ENCODE results near the gene TEX14. TPM values are rescaled to one million over a fixed set of nuclear protein-coding genes. Genes with fewer than 3 reads are reported as not detected.
A peak's percentile ranks its signal among the peaks of the same experiment; 100 is the strongest.
"Not testable (repeated sequence)": the region's sequence is repeated elsewhere in the genome, so short reads cannot be mapped to it uniquely, and the experiment has no call there.

Gene TEX14
- total RNA-seq, 1 experiment from 2014 or later, result 2.5 TPM

DNA sequence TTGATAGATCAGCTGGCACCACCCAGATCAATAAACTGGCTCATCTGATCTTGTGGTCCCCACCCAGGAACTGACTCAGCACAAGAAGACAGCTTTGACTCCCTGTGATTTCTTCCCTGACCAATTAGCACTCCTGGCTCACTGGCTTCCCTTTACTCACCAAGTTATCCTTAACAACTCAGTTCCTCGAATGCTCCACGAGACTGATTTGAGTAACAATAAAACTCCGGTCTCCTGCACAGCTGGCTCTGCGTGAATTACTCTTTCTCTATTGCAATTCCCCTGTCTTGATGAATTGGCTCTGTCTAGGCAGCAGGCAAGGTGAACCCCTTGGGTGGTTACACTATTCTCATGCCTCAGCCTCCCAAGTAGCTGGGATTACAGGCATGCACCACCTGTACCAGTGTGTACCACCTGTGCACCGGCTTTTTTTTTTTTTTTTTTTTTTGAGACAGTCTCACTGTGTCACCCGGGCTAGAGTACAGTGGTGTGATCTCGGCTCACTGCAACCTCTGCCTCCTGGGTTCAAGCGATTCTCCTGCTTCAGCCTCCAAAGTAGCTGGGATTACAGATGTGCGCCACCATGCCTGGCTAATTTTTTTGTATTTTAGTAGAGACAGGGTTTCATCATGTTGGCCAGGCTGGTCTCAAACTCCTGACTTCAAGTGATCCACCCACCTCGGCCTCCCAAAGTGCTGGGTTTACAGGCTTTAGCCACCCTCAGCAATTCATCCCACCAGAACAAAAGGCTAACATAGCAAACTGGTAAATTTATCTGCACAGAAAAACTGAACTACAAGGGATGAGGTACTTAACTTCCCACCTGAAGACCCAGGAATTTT lies 33.7 kb downstream of the TEX14 start:
- DNase-seq (ENCODE audit: low read depth), result not testable (repeated sequence)

DNA sequence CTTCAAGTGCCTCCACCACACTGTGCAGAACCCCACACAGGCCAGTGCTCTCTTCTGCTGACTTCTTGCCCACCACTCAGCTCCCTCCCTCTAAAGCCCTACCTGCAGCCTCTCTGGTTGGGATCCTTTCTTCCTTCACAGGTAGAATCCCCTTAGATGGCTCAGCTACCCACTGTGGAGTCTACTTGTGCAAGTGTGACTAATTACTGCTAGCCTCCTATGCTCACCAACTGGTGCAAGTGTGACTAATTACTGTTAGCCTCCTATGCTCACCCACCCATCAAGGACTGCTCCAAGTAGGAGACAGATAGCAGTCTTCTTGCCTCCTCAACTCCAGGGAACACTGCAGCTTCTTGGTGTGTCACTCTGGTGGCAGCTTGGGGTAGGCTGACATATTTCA lies 43.6 kb downstream of the TEX14 start:
- DNase-seq (ENCODE audit: low read depth), result no peak

GRCh38 chr17:58643147-58643546 lies 48.7 kb downstream of the TEX14 start:
- peak; percentile 85 for DNase-seq (ENCODE audit: low read depth)

DNA sequence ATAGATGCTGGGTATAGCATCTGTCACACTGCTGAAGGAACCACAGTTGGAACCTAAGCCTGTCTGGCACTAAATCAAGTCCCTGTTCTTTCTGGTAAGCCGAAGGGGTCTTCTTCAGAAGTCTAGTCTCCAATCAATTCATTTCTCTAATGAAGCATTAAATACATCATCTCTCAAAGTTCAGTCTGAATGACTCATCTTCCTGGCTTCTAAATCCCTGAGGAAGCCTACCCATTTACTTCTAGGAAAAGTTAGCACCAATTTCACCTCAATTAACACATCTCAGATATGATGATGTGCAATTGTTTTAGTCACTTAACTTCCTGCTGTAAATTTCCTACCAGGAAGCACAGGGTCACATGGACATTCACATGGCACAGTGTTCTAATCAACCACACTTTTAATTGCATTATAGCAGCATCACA lies 49.9 kb downstream of the TEX14 start:
- DNase-seq (ENCODE audit: low read depth), result peak; percentile 40

DNA sequence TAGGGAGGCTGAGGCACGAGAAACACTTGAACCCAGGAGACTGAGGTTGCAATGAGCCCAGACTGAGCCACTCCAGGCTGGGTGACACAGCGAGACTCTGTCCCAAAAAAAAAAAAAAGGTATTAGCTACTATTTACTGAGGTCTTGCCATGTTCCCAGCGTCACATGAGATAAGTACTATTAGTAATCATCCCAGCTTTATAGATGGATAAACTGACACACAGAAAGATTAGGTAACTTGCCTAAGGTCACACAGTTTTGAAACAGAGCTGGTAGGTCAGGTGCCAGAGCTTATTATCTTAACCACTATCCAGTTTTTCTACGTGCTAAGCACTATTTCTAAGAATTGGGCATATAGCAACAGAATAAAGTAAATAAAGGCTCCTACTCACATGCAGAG lies 51.6 kb downstream of the TEX14 start:
- no peak for DNase-seq (ENCODE audit: low read depth)

DNA sequence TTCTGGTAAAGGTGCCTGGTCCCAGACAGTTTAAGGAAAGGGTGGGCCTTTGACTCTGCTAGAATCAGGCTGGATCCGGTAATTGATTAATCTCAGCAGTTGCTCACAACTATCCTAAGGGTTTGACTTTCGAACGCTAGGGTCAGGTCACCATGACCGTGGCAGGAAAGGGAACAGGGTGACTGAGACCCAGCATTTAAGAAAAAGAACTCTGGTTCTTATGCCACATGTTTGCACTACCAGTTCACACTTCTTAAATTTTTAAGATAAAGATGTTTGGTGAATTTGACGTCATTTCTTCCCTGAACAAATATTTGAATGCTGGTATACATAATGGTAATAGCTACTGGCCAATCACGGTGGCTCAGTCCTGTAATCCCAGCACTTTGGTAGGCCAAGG lies 52.2 kb downstream of the TEX14 start:
- no peak for DNase-seq (ENCODE audit: low read depth)

DNA sequence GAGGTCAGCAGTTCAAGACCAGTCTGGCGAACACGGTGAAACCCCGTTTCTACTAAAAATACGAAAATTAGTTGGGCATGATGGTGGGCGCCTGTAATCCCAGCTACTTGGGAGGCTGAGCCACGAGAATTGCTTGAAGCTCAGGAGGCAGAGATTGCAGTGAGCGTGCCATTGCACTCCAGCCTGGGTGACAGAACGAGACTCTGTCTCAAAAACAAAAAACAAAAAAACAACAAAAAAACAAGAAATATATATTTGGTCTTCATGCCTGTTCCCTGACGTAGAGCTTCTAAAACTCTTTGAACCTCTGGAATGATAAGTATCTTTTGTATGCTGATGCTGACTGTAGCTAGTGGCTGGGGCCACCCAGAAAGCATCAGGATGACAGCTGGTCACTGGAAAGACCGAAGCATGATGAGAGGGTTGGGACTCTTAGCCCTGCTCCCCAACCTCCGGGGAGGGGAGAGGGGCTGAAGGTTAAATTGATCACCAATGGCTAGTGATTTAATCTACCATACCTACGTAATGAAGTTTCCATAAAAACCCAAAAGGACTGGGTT lies 54.8 kb downstream of the TEX14 start:
- DNase-seq (ENCODE audit: low read depth), result no peak

- DNase-seq (ENCODE audit: low read depth), result no peak
These were observed 59.2 kb downstream of the TEX14 start for GRCh38 chr17:58632324-58633314.

GRCh38 chr17:58631523-58632323 lies 60.1 kb downstream of the TEX14 start:
- peak; percentile 99 for DNase-seq (ENCODE audit: low read depth)

DNA sequence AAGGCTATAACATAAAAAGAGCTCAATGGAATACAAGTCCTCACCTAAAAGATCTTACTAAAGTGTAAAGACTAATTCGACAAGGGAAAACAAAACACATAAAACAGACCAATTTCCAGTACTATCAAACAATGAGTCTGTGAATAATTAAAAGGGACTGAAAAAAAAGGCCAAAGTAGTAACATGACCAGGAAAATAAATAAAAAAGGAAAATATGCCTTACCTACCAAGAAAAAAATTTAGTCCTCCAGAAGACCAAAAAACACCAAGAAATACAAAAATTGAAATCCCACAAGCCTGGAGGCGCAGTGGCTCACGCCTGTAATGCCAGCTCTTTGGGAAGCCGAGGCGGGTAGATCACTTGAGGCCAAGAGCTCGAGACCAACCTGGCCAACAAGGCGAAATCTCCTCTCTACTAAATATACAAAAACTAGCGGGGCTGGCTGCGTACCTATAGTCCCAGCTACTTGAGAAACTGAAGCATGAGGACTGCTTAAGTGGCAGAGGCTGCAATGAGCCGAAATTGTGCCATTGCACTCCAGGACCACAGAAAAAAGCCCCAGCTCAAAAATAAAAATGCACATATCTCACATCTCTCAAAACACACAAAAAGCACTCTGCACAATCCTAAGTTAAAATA lies 60.8 kb downstream of the TEX14 start:
- DNase-seq (ENCODE audit: low read depth), result no peak

DNA sequence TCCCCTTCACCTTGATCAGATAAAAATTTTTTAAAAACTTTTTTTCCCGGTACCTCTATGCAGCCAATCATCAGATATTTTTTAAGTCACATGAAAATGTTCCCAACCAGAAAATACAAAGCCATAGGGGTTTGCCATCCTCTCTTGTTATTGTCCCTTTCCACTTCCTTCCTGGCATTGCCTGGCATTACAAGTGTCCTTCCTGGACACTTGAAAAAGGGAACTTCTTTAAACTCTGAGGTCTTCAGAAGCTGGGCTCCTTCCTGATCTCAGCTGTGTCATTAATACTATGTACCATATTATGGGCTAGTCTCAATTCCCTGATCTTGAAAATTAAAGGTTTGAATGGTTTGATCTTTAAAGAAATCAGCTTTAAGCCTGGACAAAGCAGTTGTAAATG lies 64.9 kb downstream of the TEX14 start:
- DNase-seq (ENCODE audit: low read depth), result no peak

DNA sequence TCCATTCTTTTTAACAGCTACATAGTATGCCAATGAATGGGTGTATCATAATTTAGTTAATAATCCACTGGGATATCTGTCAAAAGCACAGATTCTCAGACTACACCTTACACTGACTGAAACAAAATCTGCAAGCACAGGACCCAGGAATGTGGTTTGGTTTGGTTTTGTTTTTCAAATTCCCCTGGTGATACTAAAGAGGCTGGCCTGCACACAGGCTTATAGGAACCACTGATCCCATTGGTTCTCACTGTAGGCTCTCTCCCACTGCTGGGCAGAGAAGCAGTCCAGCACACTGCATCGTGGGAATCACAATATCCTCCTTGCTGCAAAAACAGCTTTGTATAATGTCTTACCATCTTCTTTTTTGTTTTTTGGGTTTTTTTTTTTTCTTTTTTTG lies 67.1 kb downstream of the TEX14 start:
- no peak for DNase-seq (ENCODE audit: low read depth)

GRCh38 chr17:58621174-58621573 lies 70.7 kb downstream of the TEX14 start:
- DNase-seq (ENCODE audit: low read depth), result no peak

GRCh38 chr17:58618336-58618735 lies 73.5 kb downstream of the TEX14 start:
- DNase-seq (ENCODE audit: low read depth), result no peak

GRCh38 chr17:58617563-58617962 lies 74.3 kb downstream of the TEX14 start:
- DNase-seq (ENCODE audit: low read depth), result no peak

DNA sequence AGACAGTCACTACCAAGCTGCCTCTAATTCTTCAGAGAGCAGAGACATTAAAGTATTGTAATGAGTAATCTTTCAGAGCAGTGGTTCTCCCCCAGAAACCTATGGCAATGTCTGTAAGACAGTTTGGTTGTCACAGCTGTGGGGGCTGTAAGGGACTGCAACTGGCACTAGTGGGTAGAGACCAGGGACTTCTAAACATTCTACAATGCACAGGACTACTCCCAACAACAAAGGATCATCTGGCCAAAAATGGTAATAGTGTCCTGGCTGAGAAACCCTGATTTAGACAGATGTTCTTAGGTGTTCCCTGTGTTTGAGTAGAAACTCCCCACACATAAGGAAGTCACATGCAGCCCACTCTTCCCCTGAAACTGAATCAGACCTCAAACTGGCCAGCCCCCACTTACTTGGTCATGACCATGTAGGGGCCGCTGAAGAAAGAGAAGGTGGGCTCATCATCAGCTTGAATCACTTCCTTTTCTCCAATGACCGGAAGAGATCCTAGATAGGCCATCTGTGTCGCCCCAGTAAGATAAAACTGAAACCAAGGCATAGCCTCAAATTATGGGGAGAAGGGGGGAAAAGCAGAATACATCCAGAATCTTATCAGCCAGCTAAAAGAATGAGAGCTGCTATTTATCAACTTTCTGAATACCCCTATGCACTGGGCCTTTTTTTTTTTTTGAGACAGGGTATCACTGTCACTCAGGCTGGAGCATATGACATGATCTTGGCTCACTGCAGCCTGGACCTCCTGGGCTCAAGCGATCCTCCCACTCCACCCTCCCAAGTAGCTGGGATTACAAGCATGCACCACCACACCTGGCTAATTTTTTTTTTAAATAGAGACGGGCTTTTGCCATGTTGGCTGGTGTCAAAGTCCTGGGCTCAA lies 75.8 kb downstream of the TEX14 start:
- peak; percentile 15 for DNase-seq (ENCODE audit: low read depth)

GRCh38 chr17:58614859-58615459 lies 76.9 kb downstream of the TEX14 start:
- no peak for DNase-seq (ENCODE audit: low read depth)

DNA sequence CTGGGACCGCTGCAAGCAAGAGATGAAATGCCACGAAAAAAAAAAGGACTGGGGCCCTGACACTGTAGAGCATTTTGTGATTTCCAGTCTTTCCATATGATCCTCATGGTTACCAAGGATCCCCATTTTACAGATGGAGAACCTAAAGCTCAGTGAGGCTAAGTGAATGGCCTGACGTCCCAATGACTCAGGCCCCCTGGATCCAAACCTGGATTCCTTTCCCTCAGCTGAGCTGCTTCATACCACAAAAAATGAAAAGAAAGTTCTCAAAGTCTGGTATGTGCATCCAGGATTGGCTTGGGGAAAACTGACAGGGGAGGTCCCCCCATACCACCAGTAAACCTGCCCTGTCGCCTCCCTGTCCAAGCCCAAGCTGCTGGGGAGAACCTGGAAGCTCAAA lies 80.5 kb downstream of the TEX14 start:
- peak; percentile 12 for DNase-seq (ENCODE audit: low read depth)

DNA sequence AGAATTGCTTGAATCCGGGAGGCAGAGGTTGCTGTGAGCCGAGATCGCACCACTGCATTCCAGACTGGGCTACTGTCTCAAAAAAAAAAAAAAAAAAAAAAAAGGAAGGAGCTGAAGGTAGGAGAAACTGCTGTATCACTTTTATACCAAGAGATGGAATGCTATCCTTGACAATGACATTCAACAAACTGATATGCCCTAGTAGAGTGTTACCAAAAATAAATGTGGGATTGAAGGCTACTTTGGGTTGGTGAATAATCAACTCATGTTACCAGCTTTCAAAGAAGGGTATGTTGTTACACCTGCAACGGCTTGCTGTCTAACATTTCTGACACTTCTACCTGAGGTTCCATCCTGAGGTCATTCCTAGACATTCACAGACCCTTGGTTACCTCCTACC lies 84.9 kb downstream of the TEX14 start:
- DNase-seq (ENCODE audit: low read depth), result no peak
